Measurements from ENCODE around the gene AIG1.

DNA sequence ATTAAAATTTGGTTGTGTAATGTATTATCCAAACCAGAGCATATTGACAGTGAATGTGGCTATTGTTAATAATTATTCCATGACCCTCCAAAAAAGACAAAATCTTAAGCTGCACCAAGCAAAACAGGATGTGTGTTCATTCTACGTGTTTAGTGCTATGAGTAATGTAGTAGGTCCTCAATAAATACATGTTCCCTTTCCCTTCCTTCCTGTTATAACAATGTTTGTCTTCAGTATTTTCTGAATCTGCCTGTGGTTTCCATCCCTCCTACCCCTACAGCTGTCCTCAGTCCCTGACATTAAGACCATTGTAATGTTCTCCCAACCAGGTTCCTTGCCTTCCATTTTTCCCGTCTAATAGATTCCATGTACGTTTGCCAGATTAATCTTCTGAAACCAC, 163.8 kb downstream of the AIG1 start:
- no peak for TF ChIP-seq CTCF (IDR thresholded peaks at IDR 0.05; ENCODE audit: low read length)
- TF ChIP-seq EZH2phosphoT487 (IDR thresholded peaks at IDR 0.05; ENCODE audit: low read length): no peak

All from MM.1S (cell line).